SU-DHL-6 (cell line): ENCODE data around the gene DPP10.

ENCODE experiments used
- EZH2phosphoT487 ChIP-seq: fragments of 200-600 bp; sonication (generic), shearing (Covaris generic); conservative IDR thresholded peaks from 2 replicates; pipeline ENCODE4 v1.6.1; 2018; ENCODE audit warnings: mild to moderate bottlenecking, antibody characterized with exemption, low read length, moderate library complexity, mixed read lengths
- TF ChIP-seq, protein P1 (sequence below): fragments of 200-600 bp; sonication (generic); IDR thresholded peaks from one replicate; pipeline ENCODE4 v1.5.1; 2017; ENCODE audit warnings: antibody characterized with exemption, mild to moderate bottlenecking, low read length, moderate library complexity; ENCODE audit not compliant: insufficient read depth, poor library complexity, severe bottlenecking

DNA sequence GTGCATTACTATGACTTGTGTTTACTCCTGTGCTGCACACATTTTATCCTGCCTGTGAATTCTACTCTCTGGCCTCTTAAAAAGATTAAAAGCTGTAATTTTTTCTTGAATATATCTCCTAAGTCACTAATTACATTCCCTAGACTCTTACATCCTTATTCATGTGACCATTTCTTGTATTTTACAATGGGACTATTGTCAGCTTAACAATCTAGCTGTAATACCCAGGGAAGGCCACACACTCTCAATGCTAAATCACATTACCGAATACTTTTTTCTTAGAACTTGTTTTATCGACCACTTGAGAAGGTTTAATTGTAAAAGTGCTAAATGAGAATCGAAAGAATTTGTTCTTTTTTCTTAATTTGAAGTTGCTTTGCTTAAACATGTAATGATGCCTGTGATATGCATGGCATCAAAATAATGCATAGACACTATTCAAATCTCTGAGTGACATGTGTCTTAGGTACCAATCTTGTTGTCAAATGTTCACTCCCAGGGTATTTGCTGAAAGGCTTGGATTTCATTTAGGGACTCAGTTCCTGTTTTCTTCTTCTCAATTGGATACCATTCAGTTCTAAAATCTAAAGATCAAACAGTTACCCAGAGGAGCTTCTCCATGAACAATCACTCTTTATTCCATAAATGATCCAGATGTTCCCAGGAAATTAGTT is 498.5 kb downstream of the DPP10 start:
- TF ChIP-seq, protein P1, sequence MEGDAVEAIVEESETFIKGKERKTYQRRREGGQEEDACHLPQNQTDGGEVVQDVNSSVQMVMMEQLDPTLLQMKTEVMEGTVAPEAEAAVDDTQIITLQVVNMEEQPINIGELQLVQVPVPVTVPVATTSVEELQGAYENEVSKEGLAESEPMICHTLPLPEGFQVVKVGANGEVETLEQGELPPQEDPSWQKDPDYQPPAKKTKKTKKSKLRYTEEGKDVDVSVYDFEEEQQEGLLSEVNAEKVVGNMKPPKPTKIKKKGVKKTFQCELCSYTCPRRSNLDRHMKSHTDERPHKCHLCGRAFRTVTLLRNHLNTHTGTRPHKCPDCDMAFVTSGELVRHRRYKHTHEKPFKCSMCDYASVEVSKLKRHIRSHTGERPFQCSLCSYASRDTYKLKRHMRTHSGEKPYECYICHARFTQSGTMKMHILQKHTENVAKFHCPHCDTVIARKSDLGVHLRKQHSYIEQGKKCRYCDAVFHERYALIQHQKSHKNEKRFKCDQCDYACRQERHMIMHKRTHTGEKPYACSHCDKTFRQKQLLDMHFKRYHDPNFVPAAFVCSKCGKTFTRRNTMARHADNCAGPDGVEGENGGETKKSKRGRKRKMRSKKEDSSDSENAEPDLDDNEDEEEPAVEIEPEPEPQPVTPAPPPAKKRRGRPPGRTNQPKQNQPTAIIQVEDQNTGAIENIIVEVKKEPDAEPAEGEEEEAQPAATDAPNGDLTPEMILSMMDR, result no peak
- no peak for TF ChIP-seq EZH2phosphoT487
